HG03196 (cell line): ENCODE measurements around the gene OSBPL1A.

Source experiments
- ATAC-seq: cut with Tn5 transposase; IDR thresholded peaks from one replicate; pipeline ENCODE4 v1.9.1; 2021; ENCODE audit not compliant: unreplicated experiment

OSBPL1A gene

DNA sequence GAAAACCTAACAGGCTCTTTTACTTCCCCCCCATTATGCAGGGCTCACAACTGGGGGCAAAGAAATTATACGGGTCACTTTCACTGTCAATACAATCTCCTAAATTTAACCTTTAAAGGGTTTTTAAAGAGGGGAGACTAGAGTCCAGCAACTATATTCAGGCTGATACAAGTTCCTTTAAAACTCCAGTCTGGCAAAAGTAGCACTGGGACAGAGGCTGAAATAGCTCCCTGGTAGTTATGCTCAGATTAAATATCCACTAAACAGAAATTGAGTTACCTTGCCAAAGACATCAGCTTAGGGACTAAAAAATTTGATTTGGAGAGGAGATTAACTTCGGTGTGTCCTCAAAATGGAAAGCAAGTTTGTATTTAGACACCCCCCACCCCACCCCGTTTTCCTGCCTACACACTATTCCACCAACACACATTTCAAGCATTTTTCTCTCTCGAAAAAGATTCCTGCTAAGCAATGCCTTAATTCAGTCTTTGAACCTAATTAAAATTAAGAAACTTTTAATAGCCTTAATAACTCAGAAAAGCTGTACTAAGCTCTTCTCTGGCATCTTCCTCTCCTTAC lies 127.2 kb downstream of the OSBPL1A start:
- ATAC-seq: no peak

DNA sequence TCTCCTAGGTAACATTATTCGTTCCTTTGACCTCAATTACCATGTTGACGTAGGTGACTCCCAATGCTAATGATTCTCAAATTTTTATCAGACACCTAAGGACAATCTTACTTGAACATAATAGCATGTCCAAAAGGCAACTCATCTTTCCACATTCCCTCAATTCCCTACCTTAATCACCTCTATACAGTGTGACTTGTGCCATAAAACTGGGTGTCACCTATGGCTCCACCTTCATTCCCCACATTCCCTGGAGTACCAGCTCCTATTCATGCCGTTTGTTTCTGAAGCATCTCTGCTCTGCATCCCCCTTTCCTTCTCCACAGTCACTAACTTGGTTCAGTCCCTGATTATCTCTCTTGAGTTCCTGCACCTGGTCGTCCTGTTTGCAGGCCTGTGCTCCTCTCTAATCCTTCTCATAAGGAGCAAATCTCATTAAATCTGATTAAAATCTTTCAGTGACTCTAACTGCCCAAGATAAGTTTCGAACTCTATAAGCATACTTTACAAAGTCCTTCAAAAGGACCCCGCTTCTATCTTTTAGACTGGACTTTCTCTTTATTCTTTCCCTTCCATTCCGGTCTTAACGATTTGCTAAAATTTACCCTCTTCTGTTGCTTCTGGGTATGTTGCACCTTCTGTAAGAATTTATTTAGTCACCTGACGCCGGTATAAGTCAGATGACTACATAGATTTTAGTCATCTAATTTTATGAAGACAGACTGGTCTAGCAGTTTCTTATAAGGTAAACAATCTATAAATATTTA lies 128.7 kb downstream of the OSBPL1A start:
- ATAC-seq: no peak

DNA sequence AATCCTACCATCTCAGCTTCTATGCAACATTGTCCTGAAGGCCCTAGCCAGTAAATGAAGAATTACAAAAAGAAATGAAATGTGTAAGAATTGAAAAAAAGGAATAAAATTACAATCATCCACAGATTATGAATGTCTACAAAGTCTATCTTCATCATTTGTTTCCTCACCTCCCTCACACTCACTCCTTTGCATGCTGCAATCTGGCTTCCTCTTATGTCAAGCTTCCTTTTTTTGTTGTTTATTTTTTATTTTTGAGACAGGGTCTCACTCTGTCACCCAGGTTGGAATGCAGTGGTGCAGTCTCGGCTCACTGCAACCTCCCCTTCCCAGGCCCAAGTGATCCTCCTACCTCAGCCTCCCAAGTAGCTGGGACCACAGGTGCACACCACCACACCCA lies 129.7 kb downstream of the OSBPL1A start:
- ATAC-seq: no peak

DNA sequence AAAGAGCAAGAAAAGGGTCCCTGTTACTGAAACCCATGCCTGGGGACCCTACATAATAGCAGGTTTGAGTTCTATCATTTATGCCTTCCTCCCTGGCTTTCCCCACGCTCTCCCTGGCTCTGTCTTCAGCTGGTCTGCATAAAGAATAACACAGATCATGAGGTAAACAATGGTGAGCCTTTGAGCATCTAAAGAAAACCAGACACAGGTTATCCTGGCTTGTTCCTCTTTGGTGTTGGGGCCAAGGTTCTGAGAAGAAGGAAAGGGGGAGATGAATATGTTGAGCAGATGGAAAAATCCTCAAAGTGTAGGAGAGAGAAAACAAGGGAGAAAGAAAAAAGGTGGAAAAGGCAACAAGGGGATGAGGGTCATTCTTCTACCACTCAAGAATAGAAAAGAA lies 131.5 kb downstream of the OSBPL1A start:
- ATAC-seq: no peak

DNA sequence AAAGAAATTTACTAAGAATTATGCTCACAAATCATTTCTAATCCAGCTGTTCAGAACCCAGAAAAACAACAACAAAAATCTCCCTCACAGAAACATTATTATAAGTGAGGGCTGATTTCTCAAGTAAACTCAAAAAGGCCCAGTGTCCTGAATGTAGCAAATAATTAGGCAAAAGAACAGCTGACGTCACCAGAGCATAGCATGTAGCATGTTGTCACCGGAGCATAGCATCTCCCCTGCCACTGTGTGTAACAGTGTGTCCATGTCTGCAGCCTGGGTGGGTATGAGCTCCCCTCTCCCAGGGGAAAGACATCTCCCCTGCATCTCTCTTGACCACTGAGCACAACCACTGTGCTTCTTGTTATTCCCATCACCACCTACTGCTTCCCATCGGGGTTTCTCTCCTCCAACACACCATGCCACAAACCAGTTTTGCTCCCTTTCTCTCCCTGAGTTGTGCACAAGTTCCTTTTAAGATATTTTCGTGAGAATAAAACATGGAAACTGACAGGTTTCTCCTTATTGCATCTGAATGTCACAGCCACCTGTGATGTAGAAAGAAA lies 132.0 kb downstream of the OSBPL1A start:
- ATAC-seq: no peak

DNA sequence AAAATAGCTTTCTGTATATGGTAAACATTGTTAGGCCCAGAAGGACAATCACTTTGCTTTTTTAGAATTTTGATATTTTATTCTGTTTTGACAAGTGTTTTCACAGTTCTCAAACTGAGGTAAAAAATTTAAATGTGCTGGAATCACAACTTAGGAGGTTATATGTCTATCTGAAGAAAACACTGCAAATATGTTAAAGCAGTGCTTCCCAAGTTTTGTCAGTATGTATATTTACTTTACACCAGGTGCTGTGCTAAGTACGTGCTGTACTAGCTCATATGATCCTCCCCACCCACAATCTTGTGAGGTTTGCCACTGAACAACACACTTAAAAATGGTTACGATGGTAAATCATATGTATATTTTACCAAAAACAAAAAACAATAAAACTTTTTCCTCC lies 134.6 kb downstream of the OSBPL1A start:
- ATAC-seq: no peak

DNA sequence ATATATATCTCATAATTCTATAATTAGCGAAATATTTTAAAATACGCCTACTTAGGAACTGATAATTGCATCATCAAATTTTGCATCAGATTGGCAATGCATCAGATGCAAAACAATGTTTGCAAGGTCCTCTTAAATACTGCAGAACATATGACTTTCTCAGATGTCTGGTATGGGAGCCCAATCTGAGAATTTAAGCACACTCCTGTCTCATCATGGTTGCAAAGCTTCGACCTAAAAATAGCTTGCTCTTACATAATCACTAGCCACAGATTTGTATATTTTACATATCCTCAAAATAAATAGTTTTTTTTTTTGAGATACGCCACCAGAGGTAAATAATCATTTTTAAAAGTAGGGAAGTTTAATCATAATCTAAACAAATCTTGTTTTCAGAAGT lies 135.5 kb downstream of the OSBPL1A start:
- no peak for ATAC-seq

DNA sequence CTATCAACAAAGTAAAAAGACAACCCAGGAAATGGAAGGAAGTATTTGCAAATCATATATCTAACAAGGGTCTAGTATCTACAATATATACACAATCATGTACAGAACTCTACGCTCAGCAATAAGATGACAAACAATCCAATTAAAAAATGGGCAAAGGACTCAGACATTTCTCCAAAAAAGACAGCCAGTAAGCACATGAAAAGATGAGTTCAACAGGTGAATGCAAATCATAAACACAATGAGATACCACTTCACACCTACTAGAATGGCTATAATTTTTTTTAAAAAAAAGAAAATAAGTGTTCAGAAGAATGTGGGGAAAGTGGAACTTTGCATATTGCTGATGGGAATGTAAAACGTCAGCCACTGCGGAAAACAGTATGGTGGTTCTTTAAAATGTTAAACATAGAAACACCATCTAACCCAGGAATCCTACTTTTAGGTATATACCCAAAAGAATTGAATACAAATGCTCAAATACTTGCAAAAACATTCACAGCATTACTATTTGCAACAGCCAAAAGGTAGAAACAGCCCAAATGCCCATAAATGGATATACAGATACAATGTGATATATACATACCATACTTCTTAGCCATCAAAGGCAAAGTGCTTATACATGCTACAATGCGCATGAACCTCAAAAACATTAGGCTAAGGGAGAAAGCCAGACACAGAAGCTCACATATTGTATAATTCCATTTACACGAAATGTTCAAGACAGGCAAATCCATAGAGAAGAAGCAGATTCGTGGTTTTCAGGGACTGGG lies 137.6 kb downstream of the OSBPL1A start:
- no peak for ATAC-seq

DNA sequence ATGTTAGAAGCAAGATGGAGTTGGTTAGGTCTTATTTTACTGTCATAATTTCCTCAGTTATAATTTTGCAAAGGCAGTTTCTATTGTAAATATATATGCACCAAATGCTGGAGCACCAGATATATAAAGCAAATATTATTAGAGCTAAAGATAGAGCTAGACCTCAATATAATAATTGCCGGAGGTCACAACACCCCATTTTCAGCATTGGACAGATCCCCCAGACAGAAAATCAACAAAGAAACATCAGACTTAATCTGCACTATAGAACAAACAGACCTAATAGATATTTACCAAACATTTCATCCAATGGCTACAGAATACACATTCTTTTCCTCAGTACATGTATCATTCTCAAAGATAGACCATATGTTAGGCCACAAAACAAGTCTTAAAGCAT lies 143.6 kb downstream of the OSBPL1A start:
- no peak for ATAC-seq

DNA sequence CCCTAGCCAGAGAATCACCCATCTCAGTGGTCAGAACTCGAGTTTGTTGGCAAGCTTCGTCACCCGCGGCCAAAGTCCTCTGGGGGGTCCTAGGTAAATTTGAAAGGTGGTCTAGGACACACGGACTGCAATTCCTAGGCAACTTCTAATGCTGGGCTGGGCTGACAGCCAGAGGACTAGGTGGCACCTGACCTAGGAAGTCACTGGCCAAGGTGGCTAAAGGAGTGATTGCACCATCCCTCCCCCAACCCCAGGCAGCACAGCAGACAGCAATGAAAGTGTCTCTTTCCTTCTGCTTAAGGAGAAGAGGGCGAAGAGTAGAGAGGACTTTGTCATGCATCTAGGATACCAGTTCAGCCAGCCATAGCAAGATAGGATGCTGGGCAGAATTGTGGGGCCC lies 147.9 kb downstream of the OSBPL1A start:
- no peak for ATAC-seq

DNA sequence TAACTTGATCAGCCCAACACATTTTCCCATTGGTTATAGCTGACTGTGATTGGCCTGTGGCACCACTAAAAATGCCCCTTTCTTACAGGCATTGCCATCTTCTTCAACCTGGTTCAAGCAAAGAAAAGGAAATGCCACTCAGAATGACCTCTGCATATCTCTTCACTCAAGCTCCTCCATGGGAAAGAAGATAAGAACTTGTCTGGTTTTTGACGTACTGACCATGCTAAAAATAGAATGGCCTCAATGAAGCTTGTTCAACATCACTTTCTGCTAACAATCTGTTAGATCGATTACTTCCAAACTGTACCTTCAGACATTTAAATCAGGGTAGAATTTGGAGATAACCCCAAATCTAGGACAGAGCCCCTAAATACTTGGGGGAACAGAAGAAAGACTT lies 149.3 kb downstream of the OSBPL1A start:
- no peak for ATAC-seq

DNA sequence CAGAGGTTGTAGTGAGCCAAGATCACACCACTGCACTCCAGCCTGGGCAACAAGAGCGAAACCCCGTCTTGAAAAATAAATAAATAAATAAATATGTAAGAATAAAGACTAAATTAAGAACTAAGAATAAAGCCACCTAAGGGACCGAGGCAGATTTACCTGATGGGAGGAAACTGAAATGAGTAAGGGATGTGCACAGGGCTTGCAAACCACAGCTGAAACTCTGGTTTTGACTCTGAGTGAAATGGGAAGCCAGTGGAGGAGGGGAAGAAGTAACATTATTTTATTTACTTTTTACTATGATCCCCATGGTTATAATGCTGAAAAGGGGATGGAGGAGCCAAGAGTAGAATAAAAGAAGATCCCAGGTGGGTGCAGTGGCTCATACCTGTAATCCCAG lies 151.5 kb downstream of the OSBPL1A start:
- ATAC-seq: no peak

DNA sequence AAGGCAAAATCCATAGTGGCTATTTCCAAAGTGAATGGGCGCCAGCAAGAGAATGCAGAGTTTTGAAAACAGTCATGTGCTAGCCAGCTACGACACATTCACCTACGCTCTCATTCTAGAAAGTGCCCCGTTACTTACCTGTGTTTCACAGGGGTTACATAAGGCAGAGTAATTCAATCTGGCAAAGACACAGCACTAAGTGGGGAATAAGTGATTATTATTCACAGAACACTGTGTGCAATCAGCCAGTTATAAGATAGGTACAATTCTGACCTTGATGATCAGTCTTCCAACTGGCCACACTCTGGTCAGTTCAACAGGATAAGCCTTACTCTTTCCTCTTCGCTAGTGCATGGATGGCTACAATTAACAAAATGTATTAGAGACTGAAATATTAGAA lies 152.9 kb downstream of the OSBPL1A start:
- no peak for ATAC-seq

DNA sequence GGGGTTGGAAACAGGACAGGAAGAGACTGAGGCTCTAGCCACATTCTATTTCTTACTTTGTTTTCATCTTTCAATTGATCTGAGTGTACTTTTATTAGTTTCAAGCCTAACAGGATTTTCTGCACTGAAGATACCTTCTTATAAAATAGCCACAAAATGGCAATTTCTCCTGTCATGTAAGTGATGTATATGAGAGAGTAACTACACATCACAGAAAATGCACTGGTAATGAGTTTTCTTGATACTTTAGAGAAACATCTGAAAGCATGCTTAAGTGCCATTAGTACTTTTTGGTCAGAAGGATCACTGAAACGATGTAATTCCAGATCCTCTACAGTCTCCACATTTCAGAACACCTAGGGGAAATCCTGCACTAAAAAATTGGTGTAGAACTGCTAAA lies 153.9 kb downstream of the OSBPL1A start:
- no peak for ATAC-seq

DNA sequence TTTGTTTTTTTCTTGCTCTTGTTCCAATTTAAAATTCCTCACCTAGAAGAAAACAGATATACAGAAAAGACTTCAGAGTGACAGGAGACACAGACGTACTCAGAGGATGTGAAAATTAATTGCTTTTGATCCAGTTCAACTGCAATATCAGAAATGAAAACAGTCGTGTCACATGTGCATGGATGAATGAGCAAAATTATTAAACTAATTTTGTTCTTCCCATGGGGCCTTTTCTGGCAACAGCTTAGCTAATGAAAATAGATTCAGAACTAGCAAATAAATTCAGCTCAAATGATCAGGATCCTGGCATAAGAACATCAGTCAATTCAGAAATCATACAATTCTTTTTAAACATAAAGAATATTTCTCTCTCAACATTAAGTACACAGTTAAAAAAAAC lies 158.3 kb downstream of the OSBPL1A start:
- ATAC-seq: no peak

DNA sequence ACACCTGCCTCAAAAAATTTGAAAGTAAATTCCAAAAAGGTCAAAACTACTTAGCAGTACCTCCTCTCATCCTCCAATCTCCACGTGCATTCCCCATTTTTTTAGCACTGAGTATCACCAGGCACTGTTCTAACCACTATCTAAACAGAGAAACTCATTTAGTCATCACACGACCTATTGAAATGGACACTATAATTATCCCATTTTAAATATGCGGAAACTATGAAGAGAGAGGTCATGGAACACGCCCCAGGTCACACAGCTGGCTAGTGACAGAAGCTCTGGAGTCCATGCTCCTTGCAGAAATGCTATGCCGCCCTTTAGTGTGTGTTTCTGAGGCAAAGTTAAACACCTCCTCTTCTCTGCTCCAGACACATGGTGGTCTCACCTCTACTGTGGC lies 159.2 kb downstream of the OSBPL1A start:
- ATAC-seq: no peak

DNA sequence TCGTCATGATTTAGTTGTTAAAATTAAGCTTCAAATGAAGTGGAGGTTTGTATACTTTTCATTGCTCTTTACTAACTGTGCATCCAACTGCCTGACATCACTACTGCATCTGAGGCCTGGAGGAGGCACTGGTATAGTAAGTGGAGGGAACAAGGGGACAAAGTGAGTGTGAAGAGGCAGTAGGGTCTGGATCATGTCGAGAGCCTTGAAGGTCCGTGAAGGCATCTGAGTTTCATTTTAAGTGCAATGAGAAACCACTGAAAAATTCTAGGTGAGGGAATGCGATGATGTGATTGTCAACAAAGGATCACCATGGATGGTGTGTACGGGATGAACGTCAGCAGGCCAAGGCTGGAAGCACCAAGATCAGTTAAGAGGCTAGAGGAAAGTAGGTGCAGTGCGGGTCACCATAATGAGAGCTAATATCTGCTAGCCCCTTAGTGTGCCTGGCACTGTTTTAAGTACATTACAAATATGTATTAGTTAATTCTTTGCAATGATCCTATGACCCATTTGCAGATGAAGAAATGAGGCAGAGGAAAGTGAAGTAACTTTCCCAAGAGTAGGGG lies 162.7 kb downstream of the OSBPL1A start:
- no peak for ATAC-seq

DNA sequence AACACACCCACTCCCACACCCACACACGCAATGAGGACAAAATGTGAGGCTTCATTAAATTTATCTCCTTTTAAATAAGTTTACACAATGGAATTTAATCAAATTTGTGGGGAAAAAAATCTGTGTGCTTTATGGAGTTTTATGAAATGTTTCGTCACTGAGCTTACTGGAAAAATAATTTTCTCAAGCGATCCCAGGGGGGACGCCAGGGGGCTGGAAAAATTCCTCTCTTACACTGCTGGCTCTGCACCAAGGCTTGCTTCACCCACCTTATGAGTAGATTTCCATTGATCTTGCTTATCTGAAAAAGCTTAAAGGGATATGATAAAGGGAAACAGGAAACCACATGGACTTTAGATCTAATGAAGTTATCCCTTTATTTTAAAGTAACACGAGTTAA lies 163.3 kb downstream of the OSBPL1A start:
- no peak for ATAC-seq

DNA sequence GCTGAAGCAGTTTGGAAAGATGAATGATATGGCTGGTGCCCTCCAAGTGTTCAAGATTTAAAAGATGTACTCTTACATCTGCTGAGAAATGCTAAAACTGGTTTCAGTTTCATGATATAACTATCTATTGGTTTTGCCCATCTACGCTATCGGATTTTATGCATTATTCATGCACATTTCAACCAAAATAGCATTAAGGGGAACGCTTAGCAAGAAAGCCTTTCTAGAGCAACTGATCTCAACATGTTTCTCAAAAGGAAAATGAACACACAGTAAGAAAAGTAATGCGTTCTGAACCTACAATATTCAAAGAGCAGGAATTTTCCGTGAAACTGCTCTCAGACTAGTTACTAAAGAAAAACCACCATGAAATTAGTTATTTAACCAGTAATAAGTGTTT lies 164.8 kb downstream of the OSBPL1A start:
- ATAC-seq: no peak

DNA sequence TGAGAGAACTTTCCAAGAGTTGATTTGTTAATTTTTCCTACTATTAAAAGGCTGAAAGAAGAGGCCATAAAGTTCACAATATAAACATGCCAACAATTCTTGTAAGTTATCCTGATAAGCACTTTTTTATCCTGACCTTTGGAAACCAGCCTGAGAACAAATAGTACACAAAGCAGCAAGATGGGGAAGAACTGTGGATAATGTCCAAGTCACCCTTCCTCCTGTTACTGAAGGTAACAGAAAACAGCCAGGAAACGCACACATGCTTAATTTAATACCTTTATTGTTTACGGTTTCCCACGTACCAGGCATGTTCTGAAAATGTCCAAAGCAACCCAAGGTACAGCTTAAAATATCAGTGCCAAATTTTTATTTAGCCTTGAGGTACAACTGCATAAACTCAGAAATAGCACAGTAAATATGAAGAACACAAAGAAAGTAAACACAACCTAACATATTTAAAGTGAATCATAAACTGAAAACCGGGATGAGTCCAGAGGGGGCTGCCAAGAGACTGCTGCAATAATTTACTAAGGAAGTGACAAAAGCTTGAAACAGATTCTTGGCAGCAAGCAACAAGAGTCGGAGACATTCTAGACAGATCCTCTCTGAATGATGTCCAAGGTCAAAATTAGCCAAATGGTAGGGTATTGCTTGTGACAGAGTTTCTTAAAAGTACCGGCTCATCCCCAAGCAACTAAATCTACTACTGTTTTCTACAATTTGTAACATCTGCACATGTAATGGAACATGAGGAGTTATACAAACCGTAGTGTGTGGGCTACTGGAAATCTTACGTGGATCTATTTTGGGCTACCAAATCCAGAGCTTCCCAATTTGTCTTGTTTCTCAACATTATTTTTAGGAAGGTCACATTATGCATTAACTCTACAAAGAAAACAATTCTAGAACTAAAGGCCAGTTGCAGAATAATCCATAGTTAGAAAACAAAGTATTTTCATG lies 165.6 kb downstream of the OSBPL1A start:
- no peak for ATAC-seq
